Activated T-cell treated with anti-CD3 and anti-CD28 coated beads, Interleukin-2, amount 50 U/mL, for 48 hours (primary cell): ENCODE results near the gene VPS13D.
A peak's percentile ranks its signal among the peaks of the same experiment; 100 is the strongest.

Experiments
- DNase-seq, 2 experiments: peaks; one replicate each; pipeline ENCODE4 v3.0.0-alpha.2; 2020

Gene VPS13D

GRCh38 chr1:12435639-12436344, 206.0 kb downstream of the VPS13D start:
- DNase-seq, result peak in 1 of 2 experiments; percentile 63

- no peak for DNase-seq
Measured at GRCh38 chr1:12436345-12436658, 206.5 kb downstream of the VPS13D start.

- DNase-seq, result peak in 1 of 2 experiments; percentile 64
Measured at GRCh38 chr1:12436817-12437599, 207.2 kb downstream of the VPS13D start.

GRCh38 chr1:12437629-12438028, 207.8 kb downstream of the VPS13D start:
- DNase-seq, result no peak

- DNase-seq, result peak in 1 of 2 experiments; percentile 62
Measured at GRCh38 chr1:12438349-12438924, 208.6 kb downstream of the VPS13D start.

- no peak for DNase-seq
Measured at GRCh38 chr1:12439073-12439472, 209.2 kb downstream of the VPS13D start.

GRCh38 chr1:12441414-12442105, 211.7 kb downstream of the VPS13D start:
- no peak for DNase-seq

GRCh38 chr1:12442217-12442616, 212.4 kb downstream of the VPS13D start:
- no peak for DNase-seq

GRCh38 chr1:12443151-12443550, 213.3 kb downstream of the VPS13D start:
- no peak for DNase-seq

- no peak for DNase-seq
Measured at GRCh38 chr1:12444329-12444841, 214.6 kb downstream of the VPS13D start.

GRCh38 chr1:12445257-12445656, 215.4 kb downstream of the VPS13D start:
- no peak for DNase-seq

GRCh38 chr1:12446593-12446992, 216.8 kb downstream of the VPS13D start:
- DNase-seq, result no peak

- no peak for DNase-seq
Measured at GRCh38 chr1:12447307-12447706, 217.5 kb downstream of the VPS13D start.

- DNase-seq, result no peak
Measured at GRCh38 chr1:12447849-12448312, 218.1 kb downstream of the VPS13D start.

- DNase-seq, result no peak
Measured at GRCh38 chr1:12448746-12449177, 218.9 kb downstream of the VPS13D start.

- no peak for DNase-seq
Measured at GRCh38 chr1:12450090-12450755, 220.4 kb downstream of the VPS13D start.

GRCh38 chr1:12450756-12451559, 221.1 kb downstream of the VPS13D start:
- DNase-seq, result no peak

- no peak for DNase-seq
Measured at GRCh38 chr1:12451560-12451900, 221.7 kb downstream of the VPS13D start.

GRCh38 chr1:12452262-12452661, 222.4 kb downstream of the VPS13D start:
- no peak for DNase-seq

- DNase-seq, result no peak
Measured at GRCh38 chr1:12453400-12454343, 223.8 kb downstream of the VPS13D start.
